NB4 (cell line): ENCODE data around the gene FAM78B.

Source experiments
- MYC ChIP-seq: IDR thresholded peaks from 2 replicates; pipeline ENCODE4 v1.6.1; 2011; ENCODE audit warnings: low read depth, low read length
- TF ChIP-seq, protein P1 (sequence below): IDR thresholded peaks from one replicate; pipeline ENCODE4 v1.5.1; 2012; ENCODE audit warnings: low read depth, low read length
- TF ChIP-seq, protein P2 (sequence below): IDR thresholded peaks from 2 replicates; pipeline ENCODE4 v1.6.1; 2011; ENCODE audit warnings: low read depth, low read length

DNA sequence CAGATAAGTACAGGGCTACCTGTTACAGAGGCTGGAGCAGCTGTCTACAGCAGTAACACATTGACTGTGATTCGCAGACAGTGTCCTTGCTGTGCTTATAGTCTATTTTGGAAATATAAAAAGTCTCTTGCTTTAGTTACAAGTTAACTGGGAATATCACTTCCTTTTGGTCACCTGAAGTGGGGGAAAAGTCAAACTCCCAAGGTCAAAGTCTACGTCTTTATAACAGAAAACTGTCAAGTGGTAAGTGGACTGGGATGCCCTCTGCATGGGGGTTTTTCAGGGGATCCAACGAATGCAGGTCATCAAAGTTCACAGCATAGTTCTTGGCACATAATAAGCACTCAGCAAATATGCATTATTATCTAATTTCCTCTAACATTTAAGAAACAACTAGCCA lies 55.4 kb downstream of the FAM78B start:
- TF ChIP-seq, protein P1, sequence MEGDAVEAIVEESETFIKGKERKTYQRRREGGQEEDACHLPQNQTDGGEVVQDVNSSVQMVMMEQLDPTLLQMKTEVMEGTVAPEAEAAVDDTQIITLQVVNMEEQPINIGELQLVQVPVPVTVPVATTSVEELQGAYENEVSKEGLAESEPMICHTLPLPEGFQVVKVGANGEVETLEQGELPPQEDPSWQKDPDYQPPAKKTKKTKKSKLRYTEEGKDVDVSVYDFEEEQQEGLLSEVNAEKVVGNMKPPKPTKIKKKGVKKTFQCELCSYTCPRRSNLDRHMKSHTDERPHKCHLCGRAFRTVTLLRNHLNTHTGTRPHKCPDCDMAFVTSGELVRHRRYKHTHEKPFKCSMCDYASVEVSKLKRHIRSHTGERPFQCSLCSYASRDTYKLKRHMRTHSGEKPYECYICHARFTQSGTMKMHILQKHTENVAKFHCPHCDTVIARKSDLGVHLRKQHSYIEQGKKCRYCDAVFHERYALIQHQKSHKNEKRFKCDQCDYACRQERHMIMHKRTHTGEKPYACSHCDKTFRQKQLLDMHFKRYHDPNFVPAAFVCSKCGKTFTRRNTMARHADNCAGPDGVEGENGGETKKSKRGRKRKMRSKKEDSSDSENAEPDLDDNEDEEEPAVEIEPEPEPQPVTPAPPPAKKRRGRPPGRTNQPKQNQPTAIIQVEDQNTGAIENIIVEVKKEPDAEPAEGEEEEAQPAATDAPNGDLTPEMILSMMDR = no peak
- TF ChIP-seq MYC = no peak
- TF ChIP-seq, protein P2, sequence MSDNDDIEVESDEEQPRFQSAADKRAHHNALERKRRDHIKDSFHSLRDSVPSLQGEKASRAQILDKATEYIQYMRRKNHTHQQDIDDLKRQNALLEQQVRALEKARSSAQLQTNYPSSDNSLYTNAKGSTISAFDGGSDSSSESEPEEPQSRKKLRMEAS = no peak
